Fibroblast of skin of right quadriceps (primary cell): ENCODE measurements around the gene RAB22A.
A peak's percentile ranks its signal among the peaks of the same experiment; 100 is the strongest.
"Not testable (repeated sequence)": the region's sequence is repeated elsewhere in the genome, so short reads cannot be mapped to it uniquely, and the experiment has no call there.

Experiments
- DNase-seq: peaks from one replicate; pipeline ENCODE4 v3.0.0-alpha.2; 2013

RAB22A gene

DNA sequence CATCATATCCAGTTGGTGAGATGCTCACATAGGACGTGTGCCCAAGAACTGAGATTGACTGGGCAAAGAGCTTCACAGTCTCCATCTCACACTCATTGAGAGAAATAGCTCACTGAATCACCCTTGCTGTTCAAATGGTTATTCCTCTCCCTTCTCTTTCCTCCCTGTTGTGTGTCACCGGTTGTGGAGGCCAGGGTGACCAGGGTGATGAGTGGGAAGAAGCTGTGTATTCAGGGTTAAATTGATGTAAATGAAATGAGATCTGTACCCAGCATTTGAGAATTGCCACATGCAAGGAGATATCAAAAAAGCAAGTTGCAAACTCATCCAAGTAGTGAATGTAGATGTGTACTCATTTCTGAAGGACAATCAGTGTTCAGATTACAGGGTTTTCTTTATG lies 43.0 kb downstream of the RAB22A start:
- DNase-seq, result no peak

DNA sequence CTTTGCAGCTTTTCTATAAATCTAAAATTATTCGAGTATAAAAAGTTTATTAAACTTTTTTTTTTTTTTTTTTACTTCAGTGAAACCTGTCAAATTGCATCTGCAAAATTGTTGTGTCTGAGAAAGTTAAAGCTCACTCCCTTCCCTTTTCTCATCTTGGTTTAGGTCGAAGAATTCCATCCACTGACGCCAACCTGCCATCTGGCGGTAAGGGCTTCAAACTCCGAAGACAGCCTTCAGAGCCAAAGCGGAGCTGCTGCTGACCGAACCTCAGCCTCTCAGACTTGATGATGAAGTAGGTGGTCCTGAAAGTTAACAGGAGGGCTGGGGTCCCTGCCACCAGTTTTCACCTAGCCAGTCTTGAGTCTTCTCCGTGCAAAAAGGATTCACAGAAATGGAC lies 49.9 kb downstream of the RAB22A start:
- DNase-seq, result no peak

DNA sequence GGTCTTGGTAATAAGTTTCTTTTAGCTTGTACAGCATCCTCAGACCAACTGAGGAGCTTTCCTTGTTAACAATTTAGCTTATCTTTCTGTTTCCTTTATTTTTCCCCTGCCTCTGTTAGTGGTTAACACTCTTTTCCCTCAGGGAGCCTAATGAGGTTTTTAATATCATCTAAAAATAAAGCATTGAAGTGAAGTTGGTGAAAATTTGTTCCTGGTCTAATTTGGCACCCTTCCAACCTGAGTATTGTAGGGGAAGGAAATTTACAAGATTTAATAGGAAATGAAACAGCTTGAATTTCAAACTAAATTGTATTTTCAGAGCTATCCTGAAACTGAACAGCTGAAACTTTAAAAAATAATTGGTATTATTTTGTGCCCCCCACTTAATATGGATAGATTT lies 51.4 kb downstream of the RAB22A start:
- DNase-seq, result no peak

DNA sequence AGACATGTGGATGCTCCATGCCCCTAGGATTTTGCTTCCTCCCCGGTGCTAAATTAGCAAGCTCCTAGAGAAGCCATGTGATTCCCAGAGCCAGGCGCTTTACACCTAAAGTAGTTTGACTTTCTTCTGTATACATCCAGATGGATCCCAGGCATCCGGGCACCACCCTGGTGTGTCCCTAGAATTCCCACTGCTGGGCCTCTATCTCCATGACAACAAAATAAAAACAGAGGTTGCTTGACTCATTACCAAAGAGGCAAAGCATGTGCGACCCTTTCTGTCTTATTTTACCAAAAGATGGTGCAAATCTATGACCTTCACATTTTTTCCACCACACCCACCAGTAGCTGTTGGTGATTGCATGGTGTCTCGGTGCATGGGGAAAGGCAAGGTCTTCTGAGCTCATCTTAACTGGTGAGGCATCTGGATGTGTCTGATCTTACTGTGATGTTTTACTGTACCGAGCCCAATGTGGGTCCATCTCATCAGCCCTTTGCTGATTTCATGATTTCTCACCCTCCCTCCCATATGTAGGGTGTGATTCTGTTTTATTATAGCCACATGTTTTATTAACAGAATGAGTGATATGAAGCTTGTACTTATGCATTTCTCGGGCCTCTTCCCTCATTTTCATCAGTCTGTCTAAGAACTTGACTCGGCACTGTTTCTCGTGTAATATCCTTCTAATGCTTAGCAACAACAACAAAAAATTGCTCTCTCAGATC lies 52.1 kb downstream of the RAB22A start:
- peak; percentile 79 for DNase-seq

DNA sequence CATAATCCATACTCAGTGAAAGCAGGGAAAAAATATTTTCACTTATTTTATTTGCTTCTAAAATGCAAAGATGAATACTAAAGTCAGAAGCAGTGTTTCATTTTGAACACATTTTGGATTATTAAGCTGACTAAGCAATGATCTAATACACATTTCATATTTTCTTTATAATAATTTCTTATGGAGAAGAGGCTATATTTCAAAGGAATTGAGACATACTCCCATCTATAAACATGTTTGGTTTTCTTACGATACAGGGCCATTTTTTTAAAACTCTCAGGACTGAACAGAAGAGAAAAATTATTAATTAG lies 52.6 kb downstream of the RAB22A start:
- no peak for DNase-seq

DNA sequence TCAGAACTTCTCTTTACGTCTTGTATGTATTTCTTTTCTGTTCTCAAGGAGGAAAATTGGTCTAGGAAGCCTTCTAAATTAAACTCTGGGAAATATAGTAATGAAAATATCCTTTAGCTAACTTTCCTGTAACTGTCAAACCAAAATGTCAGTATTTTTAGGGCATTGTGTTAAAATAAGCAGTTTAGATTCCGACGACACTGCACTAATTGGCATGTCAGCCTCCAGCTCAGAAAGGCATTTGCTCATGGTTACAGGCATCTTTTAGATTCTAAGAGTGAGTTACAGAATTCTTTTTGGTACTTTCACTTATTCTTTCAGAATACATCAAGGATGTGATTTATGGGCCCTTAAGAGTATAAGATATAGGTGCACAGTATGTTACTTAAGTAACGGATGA lies 53.5 kb downstream of the RAB22A start:
- DNase-seq, result no peak

DNA sequence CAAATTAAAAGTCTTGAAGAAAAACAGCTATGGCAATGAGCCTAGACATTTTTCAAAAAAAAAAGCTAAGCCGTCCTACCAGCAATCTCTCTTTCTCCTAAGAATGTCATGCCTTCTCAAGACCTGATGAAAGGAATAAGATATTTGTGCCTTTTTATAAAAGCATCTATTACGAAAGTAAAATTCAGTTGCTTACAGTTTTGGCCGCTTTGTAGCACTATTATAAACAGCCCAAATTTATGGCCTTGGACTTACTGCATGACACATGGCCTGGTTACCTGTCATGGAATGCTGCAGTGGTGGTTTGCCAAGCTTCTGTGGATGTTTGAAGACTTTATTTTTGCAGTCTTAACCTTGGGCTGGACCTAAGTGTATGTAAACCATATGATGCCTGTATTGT lies 57.4 kb downstream of the RAB22A start:
- peak; percentile 26 for DNase-seq

DNA sequence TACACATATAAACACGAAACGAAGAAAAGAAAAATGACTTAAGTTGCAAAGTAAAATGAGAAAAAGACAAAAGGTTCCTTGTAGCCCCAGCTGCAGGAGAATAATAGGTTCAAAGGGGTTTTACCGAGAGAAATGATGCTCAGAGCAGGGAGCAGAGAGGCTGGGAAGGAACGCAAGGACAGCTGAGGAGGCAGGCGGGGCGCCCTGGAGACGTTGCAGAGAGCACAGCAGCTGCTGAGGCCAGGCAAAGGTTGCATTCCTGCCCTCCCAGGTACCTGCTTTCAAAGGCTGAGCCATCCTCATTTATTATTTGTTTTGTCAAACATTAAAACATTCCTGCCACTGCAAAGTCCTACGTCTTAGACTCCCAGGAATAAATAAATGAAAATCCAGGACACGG lies 63.3 kb downstream of the RAB22A start:
- DNase-seq, result no peak

DNA sequence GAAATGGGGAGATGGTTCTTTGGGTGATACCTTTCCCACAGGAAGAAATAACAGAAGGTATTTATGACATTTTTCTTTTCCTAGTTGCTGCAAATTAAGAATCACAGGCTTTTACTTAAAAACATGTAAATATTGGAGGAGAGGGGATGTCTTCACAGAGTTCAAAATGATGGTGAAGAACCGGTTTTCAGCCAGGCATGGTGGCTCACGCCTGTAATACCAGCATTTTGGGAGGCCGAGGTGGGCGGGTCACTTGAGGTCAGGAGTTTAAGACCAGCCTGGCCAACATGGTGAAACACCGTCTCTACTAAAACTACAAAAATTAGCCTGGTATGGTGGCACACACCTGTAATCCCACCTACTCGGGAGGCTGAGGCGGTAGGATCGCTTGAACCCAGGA lies 63.8 kb downstream of the RAB22A start:
- not testable (repeated sequence) for DNase-seq

DNA sequence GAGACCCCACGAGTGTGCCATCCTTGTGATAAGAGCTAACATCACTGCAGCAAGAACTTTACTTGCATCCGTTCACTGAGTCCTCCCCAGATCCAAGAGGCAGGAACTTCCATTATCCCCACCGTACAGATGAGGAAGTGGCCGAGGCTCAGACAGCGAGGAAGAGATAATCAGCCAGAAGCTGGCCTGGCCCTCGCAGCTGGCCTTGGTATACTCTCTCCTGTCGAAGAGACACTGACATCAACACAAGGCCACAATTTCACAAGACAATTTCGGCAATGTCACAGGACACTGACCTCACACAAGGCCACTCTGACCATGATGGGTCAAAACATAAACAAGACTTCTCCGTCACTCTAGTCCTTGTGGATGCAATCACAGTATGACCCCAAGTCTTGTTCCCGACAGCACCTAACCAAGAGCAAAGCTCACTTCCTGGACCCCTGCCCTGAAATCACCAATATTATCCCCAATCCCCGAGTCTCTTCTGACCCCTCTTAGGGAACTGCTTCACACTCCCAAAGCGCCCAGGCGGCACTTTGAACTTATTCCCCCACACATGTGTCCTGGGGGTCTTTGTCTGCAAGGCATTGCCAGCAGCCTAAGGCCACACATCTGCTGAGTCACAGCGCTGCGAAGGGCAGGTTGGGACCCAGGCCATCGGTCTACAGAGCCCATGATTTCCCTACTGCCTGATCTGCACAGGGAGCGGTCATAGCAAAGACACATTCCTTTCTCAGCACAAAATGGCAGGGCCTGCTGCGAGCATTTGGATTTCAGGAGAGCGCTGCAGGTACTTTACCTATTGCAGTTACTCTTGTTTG lies 64.7 kb downstream of the RAB22A start:
- DNase-seq, result no peak

DNA sequence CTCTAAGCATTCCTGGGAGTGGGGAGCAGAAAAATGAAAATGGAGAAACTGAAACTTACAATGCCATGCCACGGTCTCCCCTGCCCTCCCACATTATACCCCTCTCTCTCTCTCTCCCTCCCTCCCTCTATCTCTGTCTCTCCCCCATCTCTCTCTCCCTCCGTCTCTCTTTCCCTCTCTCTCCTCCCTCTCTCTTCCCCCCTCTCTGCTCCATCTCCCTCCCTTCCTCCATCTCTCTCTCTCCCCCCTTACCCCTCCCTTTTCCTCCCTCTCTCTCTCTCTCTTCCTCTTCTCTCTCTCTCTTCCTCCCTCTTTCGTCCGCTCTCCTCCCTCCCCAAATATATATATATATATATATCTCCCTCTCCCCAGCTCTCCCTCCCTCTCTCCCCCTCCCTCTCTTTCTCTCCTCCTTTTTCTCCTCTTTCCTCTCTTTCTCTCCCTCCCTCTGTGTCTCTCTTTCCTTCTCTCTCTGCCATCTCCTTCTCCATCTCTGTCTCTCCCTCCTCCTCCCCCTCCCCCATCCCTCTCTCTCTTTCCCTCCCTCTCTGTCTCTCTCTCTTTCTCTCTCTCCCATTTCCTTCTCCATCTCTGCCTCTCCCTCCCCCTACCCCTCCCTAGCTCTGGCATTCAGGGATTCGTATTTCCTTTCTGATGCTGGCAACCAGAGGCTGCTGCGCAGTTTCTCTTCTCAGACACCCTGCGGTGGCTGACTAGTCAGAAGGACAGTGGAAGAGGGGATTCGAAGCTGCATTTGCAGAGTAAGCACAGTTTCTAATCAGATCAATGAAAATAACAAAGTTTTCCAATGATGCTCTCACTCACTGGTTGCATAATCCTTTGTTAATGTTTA lies 65.6 kb downstream of the RAB22A start:
- DNase-seq, result peak; percentile 84

DNA sequence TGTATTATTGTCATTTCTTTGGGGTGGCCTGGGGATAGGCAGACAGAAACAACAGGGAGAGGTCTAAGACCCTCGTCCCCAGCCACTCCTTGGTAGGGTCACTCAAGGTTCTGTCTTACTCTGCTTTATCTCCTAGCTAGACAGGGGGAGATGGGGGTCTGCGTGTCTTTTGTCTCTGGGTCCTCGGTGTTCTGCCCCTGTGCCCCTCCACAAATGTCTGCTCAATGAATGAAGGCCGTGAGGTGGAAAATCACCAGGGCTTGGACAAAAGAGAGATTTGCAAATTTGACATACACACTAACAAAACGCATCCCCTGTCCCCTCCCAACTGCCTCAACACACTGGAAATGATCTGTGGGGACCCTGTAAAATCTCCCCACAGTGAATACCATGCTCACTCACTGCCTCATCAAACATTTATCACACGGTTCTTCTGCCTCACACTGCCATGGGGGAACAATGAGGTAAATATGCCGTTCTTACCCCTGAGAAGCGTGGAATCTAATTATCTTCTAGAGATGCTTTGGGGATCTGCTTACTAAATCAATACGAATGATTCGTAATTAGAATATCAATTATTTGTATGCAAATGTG lies 66.3 kb downstream of the RAB22A start:
- DNase-seq, result no peak

DNA sequence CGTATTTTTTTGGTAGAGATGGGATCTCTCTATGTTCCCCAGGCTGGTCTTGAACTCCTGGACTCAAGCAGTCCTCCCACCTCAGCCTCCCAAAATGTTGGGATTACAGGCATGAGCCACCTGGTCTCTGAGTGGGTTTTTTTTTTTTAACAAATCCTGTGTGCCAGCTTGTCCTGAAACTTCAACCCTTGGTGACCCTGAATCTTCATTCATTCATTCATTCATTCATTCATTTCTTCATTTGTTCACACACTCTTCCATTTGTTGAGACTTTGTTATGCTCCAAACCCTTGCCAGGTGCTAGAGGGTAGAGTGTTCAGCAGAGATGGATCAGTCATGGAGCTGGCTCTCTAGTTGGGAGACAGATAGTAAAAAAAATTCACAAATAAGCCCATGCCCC lies 67.5 kb downstream of the RAB22A start:
- DNase-seq, result no peak

DNA sequence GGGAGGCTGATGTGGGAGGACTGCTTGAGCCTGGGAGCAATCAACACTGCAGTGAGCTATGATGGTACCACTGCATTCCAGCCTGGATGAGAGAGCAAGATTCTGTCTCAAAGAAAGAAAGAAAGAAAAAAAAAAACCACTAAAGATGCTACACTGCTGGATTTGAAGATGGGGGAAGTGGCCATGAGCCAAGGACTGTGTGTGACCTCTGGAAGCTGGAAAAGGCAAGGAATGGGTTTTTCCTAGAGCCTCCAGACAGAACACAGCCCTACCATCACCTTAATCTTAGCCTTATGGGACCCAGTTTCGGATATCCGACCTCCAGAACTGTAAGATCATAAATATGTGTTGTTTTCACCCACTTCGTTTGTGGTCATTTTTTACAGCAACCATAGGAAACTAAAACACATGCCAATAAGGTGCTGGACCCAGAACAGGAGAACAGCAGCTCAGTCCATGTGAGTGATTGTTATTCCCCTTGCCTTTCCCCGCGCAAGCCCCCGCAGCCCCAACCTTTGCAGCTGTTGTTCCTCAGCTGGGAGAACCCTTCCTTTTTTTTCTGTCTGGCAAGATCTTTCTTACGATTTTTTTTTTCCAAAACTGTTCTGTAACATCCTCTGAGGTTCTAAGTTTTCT lies 68.4 kb downstream of the RAB22A start:
- no peak for DNase-seq

DNA sequence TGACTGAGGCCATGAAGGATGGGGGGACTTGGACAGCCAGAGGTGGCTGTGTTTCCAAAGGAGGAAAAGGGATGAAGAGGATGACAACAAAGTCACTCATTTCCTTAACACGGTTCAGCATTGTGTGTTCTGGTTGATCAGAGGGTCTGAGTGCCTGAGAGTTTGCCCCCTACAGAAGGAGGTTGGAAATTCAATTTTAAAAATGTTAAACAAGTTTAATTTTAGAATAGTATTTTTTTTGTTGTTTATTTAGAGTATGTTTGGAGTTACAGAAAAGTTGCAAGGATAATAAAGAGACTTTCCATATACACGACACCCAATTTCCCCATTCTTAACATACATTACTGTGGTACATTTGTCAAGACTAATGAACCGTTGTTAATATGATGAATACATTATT lies 69.2 kb downstream of the RAB22A start:
- no peak for DNase-seq

DNA sequence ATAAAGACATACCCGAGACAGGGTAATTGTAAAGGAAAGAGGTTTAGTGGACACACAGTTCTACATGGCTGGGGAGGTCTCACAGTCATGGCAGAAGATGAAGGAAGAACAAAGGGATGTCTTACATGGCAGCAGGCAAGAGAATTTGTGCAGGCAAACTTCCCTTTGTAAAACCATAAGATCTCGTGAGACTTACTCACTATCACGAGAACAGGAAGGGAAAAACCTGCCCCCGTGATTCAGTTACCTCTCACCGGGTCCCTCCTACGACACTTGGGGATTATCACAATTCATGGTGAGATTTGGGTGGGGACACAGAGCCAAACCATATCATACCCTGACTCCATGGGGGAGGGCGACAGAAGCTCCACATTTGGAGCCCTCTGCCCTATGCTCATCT lies 72.1 kb downstream of the RAB22A start:
- no peak for DNase-seq

DNA sequence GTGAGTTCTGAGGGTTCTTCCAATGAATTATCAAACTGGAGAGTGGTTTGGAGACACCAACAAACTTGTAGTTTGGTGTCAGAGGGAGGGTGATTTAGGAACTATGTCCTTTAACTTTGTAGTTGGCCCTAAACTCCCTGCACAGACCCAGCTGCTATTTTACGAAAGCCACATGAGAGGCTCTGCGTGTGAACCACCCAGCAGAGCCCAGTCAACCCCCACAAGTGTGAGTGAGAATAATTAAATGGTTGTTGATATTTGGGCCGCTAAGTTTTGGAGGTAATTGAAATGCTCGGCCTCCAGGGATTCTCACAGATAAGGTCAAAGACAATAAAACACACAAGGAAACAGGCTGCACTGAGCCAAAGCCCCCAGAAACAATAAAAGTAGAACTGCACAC lies 72.6 kb downstream of the RAB22A start:
- no peak for DNase-seq

DNA sequence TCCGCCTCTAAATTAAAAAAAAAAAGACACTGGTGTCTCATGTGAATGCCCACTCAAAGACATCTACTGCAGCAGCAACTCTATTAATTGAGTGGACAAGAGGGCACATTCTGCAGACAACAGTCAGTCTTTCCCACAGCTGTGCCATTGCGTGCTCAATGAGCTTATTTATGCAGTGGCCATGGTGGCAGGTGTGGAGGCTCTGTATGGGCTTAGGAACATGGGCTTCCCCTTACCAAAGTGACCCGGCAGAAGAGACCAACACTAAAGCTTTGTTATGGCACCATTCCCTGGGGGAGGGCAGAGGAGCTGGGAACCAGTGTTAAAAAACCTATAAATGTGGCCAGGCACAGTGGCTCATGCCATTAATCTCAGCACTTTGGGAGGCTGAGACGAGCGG lies 75.3 kb downstream of the RAB22A start:
- no peak for DNase-seq

DNA sequence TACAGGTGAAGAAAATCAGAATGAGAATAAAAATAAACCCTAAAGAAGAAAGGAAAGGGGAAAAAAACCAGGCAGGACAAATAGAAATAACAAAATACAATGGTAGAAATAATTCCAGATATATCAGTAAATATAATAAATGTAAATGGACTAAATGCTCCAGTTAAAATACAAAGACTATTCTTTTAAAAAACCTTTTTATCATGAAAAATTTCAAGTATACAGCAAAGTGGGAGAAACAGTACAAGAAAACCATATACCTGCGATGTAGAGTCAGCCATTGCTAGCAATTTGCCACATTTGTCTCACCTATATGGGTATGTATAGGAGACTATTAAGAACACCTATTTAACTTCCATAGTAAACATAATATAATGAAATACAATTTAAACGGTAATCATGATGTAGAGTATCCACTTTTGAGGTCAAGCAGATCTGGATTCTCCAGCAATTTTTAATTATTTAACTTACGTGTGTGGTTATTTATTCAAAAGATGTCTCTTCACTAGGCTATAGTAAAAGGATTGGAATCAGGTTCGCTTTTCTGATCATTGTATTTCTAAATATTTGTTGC lies 78.6 kb downstream of the RAB22A start:
- no peak for DNase-seq

DNA sequence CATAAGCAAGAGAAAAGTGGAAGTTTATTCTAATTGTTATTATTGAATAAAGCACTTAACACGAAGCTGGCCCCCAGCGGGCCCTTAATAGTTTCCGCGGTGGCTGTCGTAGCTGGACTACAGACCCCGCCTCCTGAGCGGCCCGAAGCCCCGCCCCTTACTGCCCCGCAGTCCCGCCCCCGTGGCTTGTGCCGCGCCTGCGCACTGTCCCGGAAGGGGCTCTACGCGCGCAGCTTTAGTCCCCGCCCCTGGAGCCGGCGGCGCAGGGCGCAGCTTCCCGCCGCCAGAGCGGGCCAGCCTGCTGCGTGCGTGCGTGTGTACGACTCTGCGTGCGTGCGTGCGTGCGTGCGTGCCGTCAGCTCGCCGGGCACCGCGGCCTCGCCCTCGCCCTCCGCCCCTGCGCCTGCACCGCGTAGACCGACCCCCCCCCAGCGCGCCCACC lies 79.4 kb downstream of the RAB22A start, which contains the start of gene VAPB:
Gene VAPB (plus strand): TSS at position 348 of the 442 bp plus-strand sequence. CDS start 231 bp downstream, outside the sequence.
- DNase-seq, result peak; percentile 96

DNA sequence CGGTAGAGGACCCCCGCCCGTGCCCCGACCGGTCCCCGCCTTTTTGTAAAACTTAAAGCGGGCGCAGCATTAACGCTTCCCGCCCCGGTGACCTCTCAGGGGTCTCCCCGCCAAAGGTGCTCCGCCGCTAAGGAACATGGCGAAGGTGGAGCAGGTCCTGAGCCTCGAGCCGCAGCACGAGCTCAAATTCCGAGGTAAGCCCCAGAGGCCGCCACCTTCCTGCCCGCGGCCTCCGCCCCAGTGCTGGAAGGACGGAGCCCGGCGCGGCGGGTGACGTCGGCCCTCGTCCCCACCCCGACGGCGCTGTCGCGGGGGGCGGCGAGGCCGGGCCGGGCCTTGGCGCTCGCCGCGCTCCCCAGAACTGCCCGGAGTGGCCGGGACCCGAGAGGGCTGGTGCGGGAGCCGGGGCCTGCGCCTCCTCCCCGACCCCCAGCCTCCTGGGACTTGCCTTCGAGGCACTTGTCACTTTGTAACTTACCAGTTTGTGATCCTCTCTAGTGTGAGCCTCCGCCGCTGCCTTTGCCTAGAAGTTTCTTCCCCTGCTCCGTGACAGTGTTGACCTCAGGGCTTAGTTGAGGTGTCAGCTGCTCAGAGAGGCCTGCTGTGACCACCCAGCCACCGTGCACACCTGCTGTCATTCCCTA lies 79.9 kb downstream of the RAB22A start:
- DNase-seq, result peak; percentile 28
